A673 (cell line): Measurements from ENCODE around the gene PTK6. TPM values are rescaled to one million over a fixed set of nuclear protein-coding genes. Genes with fewer than 3 reads are reported as not detected.
"Not testable (repeated sequence)": the region's sequence is repeated elsewhere in the genome, so short reads cannot be mapped to it uniquely, and the experiment has no call there.

Experiments used
- BruUV-seq: library from RNA; stranded (reverse); fragments of 400-500 nt; replicated peaks from 2 replicates; lab custom pipeline; 2021; lab: Mats Ljungman, UMichigan
- CTCF ChIA-PET: fragments of 300-600 bp; sonication (Branson Sonifier 250); formaldehyde crosslinking; loops from one replicate; lab custom pipeline; 2022; ENCODE audit warnings: antibody characterized with exemption; lab: Charles Lee
- POLR2A ChIA-PET: fragments of 300-600 bp; sonication (Branson Sonifier 250); formaldehyde crosslinking; loops from one replicate; lab custom pipeline; 2022; ENCODE audit warnings: antibody characterized with exemption; ENCODE audit not compliant: low non-redundant PET; lab: Charles Lee
- DNase-seq: peaks from one replicate; pipeline ENCODE4 v3.0.0-alpha.2; 2015; ENCODE audit warnings: low spot score
- H3K27ac ChIP-seq: fragments of 200-600 bp; sonication (generic); 2 replicates; pipeline ENCODE4 v1.5.1; 2016; ENCODE audit warnings: mixed run types, low read depth, mild to moderate bottlenecking, mixed read lengths, antibody characterized with exemption, low read length; ENCODE audit not compliant: poor library complexity, severe bottlenecking
- H3K27me3 ChIP-seq: fragments of 200-600 bp; sonication (generic); replicated peaks from 2 replicates; pipeline ENCODE4 v1.6.1; 2017; ENCODE audit warnings: mixed run types, low read depth, mild to moderate bottlenecking, mixed read lengths, antibody characterized with exemption, low read length; ENCODE audit not compliant: insufficient read depth, poor library complexity
- H3K36me3 ChIP-seq: fragments of 200-600 bp; sonication (generic); 2 replicates; pipeline ENCODE4 v1.6.1; 2016; ENCODE audit warnings: mixed run types, mild to moderate bottlenecking, mixed read lengths, antibody characterized with exemption, low read length; ENCODE audit not compliant: insufficient read depth, poor library complexity, severe bottlenecking
- H3K4me1 ChIP-seq: fragments of 200-600 bp; sonication (generic); 2 replicates; pipeline ENCODE4 v1.6.1; 2017; ENCODE audit warnings: mixed run types, mild to moderate bottlenecking, mixed read lengths, antibody characterized with exemption, low read length; ENCODE audit not compliant: insufficient read depth, poor library complexity, severe bottlenecking
- H3K4me3 ChIP-seq: fragments of 200-600 bp; sonication (generic); 2 replicates; pipeline ENCODE4 v1.5.1; 2016; ENCODE audit warnings: low read depth, mixed run types, mild to moderate bottlenecking, mixed read lengths, low read length; ENCODE audit not compliant: poor library complexity, severe bottlenecking
- H3K9me3 ChIP-seq: fragments of 200-600 bp; sonication (generic); 2 replicates; pipeline ENCODE4 v1.6.1; 2016; ENCODE audit warnings: mixed run types, low read depth, mild to moderate bottlenecking, mixed read lengths, antibody characterized with exemption, low read length; ENCODE audit not compliant: poor library complexity, severe bottlenecking
- EZH2 ChIP-seq: fragments of 200-600 bp; sonication (generic); IDR thresholded peaks from 2 replicates; pipeline ENCODE4 v1.6.1; 2017; ENCODE audit warnings: borderline replicate concordance, low read depth, mild to moderate bottlenecking, mixed read lengths, antibody characterized with exemption, low read length; ENCODE audit not compliant: poor library complexity, severe bottlenecking
- intact Hi-C: fragments of 100-400 bp; cut with micrococcal nuclease; formaldehyde crosslinking; loops from one replicate; pipeline ENCODE4 v1.10.0; 2022; ENCODE audit not compliant: unreplicated experiment
- total RNA-seq: library from RNA; stranded (reverse); gene quantifications from 2 replicates; pipeline ENCODE4 v1.2.3, GENCODE V29; 2021
- TF ChIP-seq, protein P1 (sequence below): fragments of 300-800, 200-600 bp; sonication (generic); conservative IDR thresholded peaks from 2 replicates; pipeline ENCODE4 v1.5.1; 2017; ENCODE audit warnings: low read depth, mild to moderate bottlenecking, antibody characterized with exemption, low read length, moderate library complexity, mixed read lengths

PTK6 gene
- total RNA-seq, 1 experiment from 2014 or later: not detected

DNA sequence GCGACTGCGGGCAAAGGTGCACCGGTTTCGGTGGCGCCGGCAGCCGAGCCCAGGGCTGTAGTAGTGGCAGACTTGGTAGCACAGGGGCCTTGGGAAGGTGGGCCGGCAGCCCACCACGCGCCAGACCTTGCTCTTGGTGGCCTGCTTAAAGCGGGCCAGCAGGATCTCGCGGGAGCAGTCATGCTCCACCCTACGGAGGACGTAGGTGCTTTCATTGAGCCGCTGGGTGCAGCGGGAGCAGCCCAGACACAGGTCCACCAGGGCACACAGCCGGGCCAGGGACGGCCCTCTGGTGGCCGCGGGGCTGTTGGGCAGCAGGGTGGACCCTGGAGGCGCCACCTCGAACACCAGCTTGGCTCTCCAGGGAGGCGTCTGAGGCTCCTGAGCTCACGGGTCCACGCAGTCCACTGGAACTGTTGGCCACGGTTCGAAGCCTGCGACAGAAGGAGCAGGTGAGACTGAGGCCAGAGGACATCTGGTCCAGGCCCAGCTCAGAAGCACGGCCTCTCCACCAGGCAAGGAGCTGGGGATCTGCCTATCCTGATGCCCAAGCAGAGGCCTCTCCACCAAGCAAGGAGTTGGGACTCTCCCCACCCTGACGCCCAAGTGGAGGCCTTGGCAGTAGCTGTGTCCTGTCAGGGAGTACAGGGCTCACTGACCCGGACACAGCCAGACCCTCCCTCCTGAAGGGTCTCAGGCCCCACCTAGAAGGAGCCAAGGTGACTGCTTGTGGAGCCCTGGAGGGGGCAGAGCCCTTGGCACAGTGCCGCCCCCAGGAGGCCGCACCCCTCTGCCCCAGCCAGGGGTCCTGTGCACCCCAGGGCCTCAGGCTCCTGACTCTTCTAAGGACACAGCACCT, 35.8 kb upstream of the PTK6 start:
- BruUV-seq: no TSS peak
- ChIA-PET CTCF (interaction anchor here (1.0 kb wide), 1 partner anchor 69 kb away, joined by 3 read pairs; no protein-coding TSS in a partner anchor), POLR2A (no interaction called here)
- no peaks in the 10 kb centered on the region for H3K27me3 ChIP-seq
- H3K4me1 ChIP-seq: peaks cover 5% of the 10 kb centered on the region
- peak overlapping the region; percentile 67 for H3K27ac ChIP-seq
- H3K4me3 ChIP-seq: peak overlapping the region; percentile 68
- TF ChIP-seq, protein P1, sequence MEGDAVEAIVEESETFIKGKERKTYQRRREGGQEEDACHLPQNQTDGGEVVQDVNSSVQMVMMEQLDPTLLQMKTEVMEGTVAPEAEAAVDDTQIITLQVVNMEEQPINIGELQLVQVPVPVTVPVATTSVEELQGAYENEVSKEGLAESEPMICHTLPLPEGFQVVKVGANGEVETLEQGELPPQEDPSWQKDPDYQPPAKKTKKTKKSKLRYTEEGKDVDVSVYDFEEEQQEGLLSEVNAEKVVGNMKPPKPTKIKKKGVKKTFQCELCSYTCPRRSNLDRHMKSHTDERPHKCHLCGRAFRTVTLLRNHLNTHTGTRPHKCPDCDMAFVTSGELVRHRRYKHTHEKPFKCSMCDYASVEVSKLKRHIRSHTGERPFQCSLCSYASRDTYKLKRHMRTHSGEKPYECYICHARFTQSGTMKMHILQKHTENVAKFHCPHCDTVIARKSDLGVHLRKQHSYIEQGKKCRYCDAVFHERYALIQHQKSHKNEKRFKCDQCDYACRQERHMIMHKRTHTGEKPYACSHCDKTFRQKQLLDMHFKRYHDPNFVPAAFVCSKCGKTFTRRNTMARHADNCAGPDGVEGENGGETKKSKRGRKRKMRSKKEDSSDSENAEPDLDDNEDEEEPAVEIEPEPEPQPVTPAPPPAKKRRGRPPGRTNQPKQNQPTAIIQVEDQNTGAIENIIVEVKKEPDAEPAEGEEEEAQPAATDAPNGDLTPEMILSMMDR: no peak
- no peak for TF ChIP-seq EZH2
- intact Hi-C loops: no loop called here
- DNase-seq: no peak
- no peaks in the 10 kb centered on the region for H3K36me3 ChIP-seq
- H3K9me3 ChIP-seq: no peaks in the 10 kb centered on the region

DNA sequence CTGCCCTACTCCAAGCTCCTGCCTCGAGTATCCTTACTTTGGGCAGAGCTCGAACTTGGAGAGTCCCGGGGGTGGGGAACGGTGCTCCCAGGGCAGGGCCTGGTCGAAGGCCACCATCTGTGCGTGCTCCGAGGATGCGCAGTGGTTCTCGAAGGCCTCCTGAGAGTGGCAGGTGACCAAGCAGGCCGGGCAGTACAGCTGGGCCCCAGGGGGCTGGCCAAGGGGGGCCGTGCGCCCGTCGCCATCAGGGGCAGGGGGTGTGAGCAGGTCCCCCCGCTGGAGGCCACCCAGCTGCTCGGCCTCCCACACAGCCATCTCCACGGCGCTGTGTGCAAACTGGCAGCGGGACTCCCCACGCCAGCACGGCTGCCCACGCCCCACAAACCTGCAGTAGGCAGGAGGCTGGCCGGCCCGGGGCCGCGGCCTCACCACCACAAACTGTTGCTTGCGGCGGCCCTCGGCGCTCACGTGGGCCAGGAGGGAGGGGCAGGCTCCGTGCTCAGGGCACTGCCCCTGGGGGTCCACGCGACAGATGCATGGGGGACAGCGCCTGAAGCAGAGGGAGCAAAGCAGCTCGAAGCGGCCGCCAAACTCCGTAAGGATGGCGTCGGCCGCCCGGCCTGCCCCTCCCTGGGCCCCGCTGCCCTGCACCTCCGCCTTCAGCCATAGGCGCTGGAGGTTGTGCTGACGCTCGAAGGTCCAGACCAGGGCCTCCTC, 35.1 kb upstream of the PTK6 start:
- Histone ChIP-seq H3K27ac (no peak overlapping the region), H3K4me1 (peaks cover 5% of the 10 kb centered on the region), H3K36me3 (no peaks in the 10 kb centered on the region), H3K9me3 (no peaks in the 10 kb centered on the region), H3K4me3 (no peak overlapping the region), H3K27me3 (no peaks in the 10 kb centered on the region)
- TF ChIP-seq EZH2: no peak
- TF ChIP-seq, protein P1: no peak
- ChIA-PET CTCF (no interaction called here), POLR2A (no interaction called here)
- DNase-seq: no peak
- BruUV-seq: no TSS peak
- intact Hi-C loops: no loop called here

DNA sequence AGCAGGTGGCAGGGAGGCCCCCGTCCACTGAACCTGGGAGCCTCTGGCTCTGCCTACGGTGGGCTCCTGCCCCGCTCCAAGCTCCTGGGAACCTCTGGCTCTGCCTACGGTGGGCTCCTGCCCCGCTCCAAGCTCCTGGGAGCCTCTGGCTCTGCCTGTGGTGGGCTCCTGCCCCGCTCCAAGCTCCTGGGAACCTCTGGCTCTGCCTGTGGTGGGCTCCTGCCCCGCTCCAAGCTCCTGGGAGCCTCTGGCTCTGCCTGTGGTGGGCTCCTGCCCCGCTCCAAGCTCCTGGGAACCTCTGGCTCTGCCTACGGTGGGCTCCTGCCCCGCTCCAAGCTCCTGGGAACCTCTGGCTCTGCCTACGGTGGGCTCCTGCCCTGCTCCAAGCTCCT, 33.9 kb upstream of the PTK6 start:
- H3K4me3 ChIP-seq, CTCF ChIA-PET, intact Hi-C loops, H3K27ac ChIP-seq, POLR2A ChIA-PET, H3K27me3 ChIP-seq, H3K4me1 ChIP-seq, H3K36me3 ChIP-seq, DNase-seq, H3K9me3 ChIP-seq, BruUV-seq: not testable (repeated sequence)
